ENCODE measurements around the gene PRAMEF14.
"Not testable (repeated sequence)": the region's sequence is repeated elsewhere in the genome, so short reads cannot be mapped to it uniquely, and the experiment has no call there.

GRCh38 chr1:13297216-13297931 is 49.6 kb downstream of the PRAMEF14 start:
- TF ChIP-seq REST (IDR thresholded peaks at IDR 0.05; ENCODE audit: borderline replicate concordance); REST (CRISPR knock-in tag; IDR thresholded peaks at IDR 0.05; ENCODE audit: low read depth); CTCF (IDR thresholded peaks at IDR 0.05 in 2 of 3, conservative IDR thresholded peaks at IDR 0.05 in 1 of 3; ENCODE audit: insufficient read depth in 2 of 3, low read depth in 1 of 3, low read length in 3 of 3); ZNF146 (CRISPR knock-in tag; IDR thresholded peaks at IDR 0.05; ENCODE audit: unreplicated experiment); AFF4 (CRISPR knock-in tag; IDR thresholded peaks at IDR 0.05); MCM3 (IDR thresholded peaks at IDR 0.05); CBX3 (IDR thresholded peaks at IDR 0.05; ENCODE audit: borderline replicate concordance in 1 of 2, low read length in 2 of 2); ETV1 (tag; conservative IDR thresholded peaks at IDR 0.05; ENCODE audit: low read depth); SIN3A (IDR thresholded peaks at IDR 0.05; ENCODE audit: borderline replicate concordance in 2 of 2, control insufficient read depth in 1 of 2, low read depth in 2 of 2, low read length in 2 of 2); RNF219 (CRISPR knock-in tag; IDR thresholded peaks at IDR 0.05); ZNF311 (CRISPR knock-in tag; IDR thresholded peaks at IDR 0.05): not testable (repeated sequence)
